ENCODE measurements around the gene HLA-DQA1.

The HLA-DQA1 gene

DNA sequence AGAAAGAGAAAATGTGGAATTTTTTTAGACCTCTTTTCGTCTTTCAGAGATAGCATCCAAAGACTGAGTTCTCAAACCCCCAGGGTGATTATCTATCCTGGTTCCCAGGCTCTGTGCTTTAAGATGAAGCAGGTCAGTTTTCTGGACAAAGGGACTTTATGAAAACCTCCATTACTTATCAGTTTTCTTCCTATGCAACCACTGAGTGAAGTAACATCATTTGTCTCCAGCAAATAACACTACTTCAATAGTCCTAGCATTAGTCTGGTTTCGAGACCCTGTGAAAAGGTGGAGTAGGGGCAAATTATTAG, 29.3 kb upstream of the HLA-DQA1 start:
- Histone ChIP-seq H3K9me2 (replicated peaks; ENCODE audit: insufficient read depth, low read length) (no peaks in the 10 kb centered on the region), H3F3A (ENCODE audit: insufficient read depth) (peaks cover 4% of the 10 kb centered on the region), H2AFZ (ENCODE audit: low read depth, low read length, severe bottlenecking) (no peak overlapping the region), H3K9ac (ENCODE audit: low read length) (no peak overlapping the region), H3K4me3 (ENCODE audit: insufficient read depth, low read length, poor library complexity, severe bottlenecking) (no peak overlapping the region), H4K20me1 (ENCODE audit: low read depth, low read length) (no peaks in the 10 kb centered on the region), H3K36me3 (ENCODE audit: low read length) (no peaks in the 10 kb centered on the region), H3K79me2 (ENCODE audit: insufficient read depth, low read length) (no peaks in the 10 kb centered on the region), H3K9me3 (ENCODE audit: insufficient read depth, low read length) (no peaks in the 10 kb centered on the region), H3K27ac (ENCODE audit: low read depth, low read length) (no peak overlapping the region), H3K4me2 (ENCODE audit: low read depth, low read length, poor library complexity, severe bottlenecking) (no peak overlapping the region), H3K27me3 (ENCODE audit: low read length) (no peaks in the 10 kb centered on the region)
- TF ChIP-seq, protein P1, sequence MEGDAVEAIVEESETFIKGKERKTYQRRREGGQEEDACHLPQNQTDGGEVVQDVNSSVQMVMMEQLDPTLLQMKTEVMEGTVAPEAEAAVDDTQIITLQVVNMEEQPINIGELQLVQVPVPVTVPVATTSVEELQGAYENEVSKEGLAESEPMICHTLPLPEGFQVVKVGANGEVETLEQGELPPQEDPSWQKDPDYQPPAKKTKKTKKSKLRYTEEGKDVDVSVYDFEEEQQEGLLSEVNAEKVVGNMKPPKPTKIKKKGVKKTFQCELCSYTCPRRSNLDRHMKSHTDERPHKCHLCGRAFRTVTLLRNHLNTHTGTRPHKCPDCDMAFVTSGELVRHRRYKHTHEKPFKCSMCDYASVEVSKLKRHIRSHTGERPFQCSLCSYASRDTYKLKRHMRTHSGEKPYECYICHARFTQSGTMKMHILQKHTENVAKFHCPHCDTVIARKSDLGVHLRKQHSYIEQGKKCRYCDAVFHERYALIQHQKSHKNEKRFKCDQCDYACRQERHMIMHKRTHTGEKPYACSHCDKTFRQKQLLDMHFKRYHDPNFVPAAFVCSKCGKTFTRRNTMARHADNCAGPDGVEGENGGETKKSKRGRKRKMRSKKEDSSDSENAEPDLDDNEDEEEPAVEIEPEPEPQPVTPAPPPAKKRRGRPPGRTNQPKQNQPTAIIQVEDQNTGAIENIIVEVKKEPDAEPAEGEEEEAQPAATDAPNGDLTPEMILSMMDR (IDR thresholded peaks at IDR 0.05; ENCODE audit: insufficient read depth, low read length, poor library complexity, severe bottlenecking): no peak
- no peak for TF ChIP-seq EZH2phosphoT487 (conservative IDR thresholded peaks at IDR 0.05; ENCODE audit: low read length)

DNA sequence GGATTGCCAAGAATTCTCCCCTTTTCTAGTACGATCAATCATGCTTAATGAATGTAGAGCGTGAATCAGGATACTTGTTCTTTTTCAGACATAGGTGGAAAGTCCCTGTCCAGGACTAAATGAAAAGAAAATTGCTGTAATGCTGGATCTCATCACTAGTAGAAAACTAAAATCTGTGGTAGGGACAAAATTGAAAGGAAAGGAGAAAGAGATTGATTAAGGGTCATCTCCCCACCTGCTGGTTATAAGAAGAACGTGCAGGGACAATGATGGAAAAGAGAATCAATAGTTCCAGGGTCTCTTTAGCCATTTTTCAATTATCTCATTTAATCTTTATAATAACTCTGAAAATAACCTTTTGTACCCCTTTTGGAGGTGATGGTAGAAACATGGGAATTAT, 28.8 kb upstream of the HLA-DQA1 start:
- Histone ChIP-seq H3K9ac (ENCODE audit: low read length) (no peak overlapping the region), H4K20me1 (ENCODE audit: low read depth, low read length) (no peaks in the 10 kb centered on the region), H3K9me3 (ENCODE audit: insufficient read depth, low read length) (no peaks in the 10 kb centered on the region), H3K9me2 (replicated peaks; ENCODE audit: insufficient read depth, low read length) (no peaks in the 10 kb centered on the region), H3K27me3 (ENCODE audit: low read length) (no peaks in the 10 kb centered on the region), H3K27ac (ENCODE audit: low read depth, low read length) (no peak overlapping the region), H3K36me3 (ENCODE audit: low read length) (no peaks in the 10 kb centered on the region), H3K4me3 (ENCODE audit: insufficient read depth, low read length, poor library complexity, severe bottlenecking) (no peak overlapping the region), H3K79me2 (ENCODE audit: insufficient read depth, low read length) (no peaks in the 10 kb centered on the region), H2AFZ (ENCODE audit: low read depth, low read length, severe bottlenecking) (no peak overlapping the region), H3F3A (ENCODE audit: insufficient read depth) (peaks cover under 1% of the 10 kb centered on the region; the same call in 1 of the 2 replicates), H3K4me2 (ENCODE audit: low read depth, low read length, poor library complexity, severe bottlenecking) (no peak overlapping the region)
- TF ChIP-seq EZH2phosphoT487 (conservative IDR thresholded peaks at IDR 0.05; ENCODE audit: low read length): no peak
- TF ChIP-seq, protein P1 (IDR thresholded peaks at IDR 0.05; ENCODE audit: insufficient read depth, low read length, poor library complexity, severe bottlenecking): no peak

DNA sequence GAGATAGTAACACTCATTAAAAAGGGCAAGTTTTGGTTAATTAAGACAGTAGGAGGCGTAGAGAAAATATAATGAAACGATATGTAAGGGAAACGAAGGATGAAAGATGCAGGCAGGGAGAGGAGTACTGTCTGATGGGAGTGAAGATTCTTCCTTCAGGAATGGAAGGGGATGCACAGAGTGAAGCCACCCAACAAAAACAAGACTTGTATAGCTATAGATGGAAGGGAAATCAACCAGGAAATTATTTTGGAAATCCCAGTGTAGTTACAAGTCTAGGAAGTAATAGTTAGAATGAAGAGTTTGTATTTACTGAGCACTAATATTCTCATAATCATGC, 27.8 kb upstream of the HLA-DQA1 start:
- Histone ChIP-seq H3K4me3 (ENCODE audit: insufficient read depth, low read length, poor library complexity, severe bottlenecking) (no peak overlapping the region), H3K9me3 (ENCODE audit: insufficient read depth, low read length) (no peaks in the 10 kb centered on the region), H3K79me2 (ENCODE audit: insufficient read depth, low read length) (no peaks in the 10 kb centered on the region), H2AFZ (ENCODE audit: low read depth, low read length, severe bottlenecking) (peak overlapping the region; percentile 43), H4K20me1 (ENCODE audit: low read depth, low read length) (no peaks in the 10 kb centered on the region), H3K4me2 (ENCODE audit: low read depth, low read length, poor library complexity, severe bottlenecking) (peak overlapping the region; percentile 50), H3K36me3 (ENCODE audit: low read length) (no peaks in the 10 kb centered on the region), H3F3A (ENCODE audit: insufficient read depth) (no peaks in the 10 kb centered on the region; the same call in 1 of the 2 replicates), H3K27me3 (ENCODE audit: low read length) (no peaks in the 10 kb centered on the region), H3K9me2 (replicated peaks; ENCODE audit: insufficient read depth, low read length) (no peaks in the 10 kb centered on the region), H3K9ac (ENCODE audit: low read length) (peak overlapping the region; percentile 17; the same call in 1 of the 2 replicates), H3K27ac (ENCODE audit: low read depth, low read length) (no peak overlapping the region)
- no peak for TF ChIP-seq EZH2phosphoT487 (conservative IDR thresholded peaks at IDR 0.05; ENCODE audit: low read length)
- TF ChIP-seq, protein P1 (IDR thresholded peaks at IDR 0.05; ENCODE audit: insufficient read depth, low read length, poor library complexity, severe bottlenecking): no peak
